Activated naive CD8-positive, alpha-beta T cell treated with anti-CD3 and anti-CD28 coated beads for 36 hours (primary cell): ENCODE measurements around the gene KSR1. TPM values are rescaled to one million over a fixed set of nuclear protein-coding genes. Genes with fewer than 3 reads are reported as not detected.

Source experiments
- DNase-seq: peaks from one replicate; pipeline ENCODE4 v3.0.0; 2021
- H3K27ac Mint-ChIP-seq: one replicate; pipeline ENCODE4 v1.8.0; 2022; ENCODE audit warnings: mild to moderate bottlenecking, moderate library complexity, mixed read lengths
- H3K27me3 Mint-ChIP-seq: one replicate; pipeline ENCODE4 v1.8.0; 2022; ENCODE audit warnings: mild to moderate bottlenecking, mixed read lengths
- H3K36me3 Mint-ChIP-seq: one replicate; pipeline ENCODE4 v1.8.0; 2021; ENCODE audit warnings: mild to moderate bottlenecking, mixed read lengths
- H3K4me1 Mint-ChIP-seq: one replicate; pipeline ENCODE4 v1.8.0; 2021; ENCODE audit warnings: mixed read lengths
- H3K4me3 Mint-ChIP-seq: one replicate; pipeline ENCODE4 v1.8.0; 2022; ENCODE audit warnings: mild to moderate bottlenecking, moderate library complexity, mixed read lengths
- H3K9me3 Mint-ChIP-seq: one replicate; pipeline ENCODE4 v1.8.0; 2022; ENCODE audit warnings: mixed read lengths
- total RNA-seq, 2 experiments: library from RNA; stranded (reverse); gene quantifications; one replicate each; pipeline ENCODE4 v1.2.3, GENCODE V29; 2021

The KSR1 gene
- total RNA-seq, 2 experiments from 2014 or later = 58.9 to 62.5 TPM

DNA sequence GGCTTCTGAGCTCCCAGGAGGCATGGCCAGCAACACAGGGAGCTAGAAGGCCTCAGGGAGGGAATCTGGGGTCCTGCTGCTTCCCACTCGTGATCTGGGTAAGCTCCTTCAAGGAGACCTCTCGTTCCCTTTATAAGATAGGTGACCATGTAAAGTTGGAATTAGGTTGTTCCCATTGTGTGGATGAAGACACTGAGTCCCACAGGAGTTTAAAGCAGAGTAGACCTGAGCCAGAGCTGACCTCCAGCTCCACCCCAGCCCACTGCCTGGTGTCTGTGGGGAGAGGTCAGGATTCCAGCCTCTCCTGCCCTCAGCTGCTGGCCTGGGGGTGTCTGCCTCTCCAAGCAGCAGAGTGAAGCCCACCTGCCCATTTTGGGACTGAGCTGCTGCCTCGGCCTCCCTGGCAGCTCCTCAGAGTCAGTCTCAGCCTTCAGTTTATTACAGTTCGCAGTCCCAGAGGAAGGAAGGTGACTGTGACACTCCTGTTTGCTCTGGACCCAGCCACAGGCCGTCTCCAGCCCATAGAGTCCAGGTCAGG lies 141.6 kb downstream of the KSR1 start:
- Mint-ChIP-seq H3K4me1 (peaks cover 8% of the 10 kb centered on the region), H3K27me3 (no peaks in the 10 kb centered on the region), H3K27ac (no peak overlapping the region), H3K4me3 (no peak overlapping the region), H3K36me3 (peaks cover 7% of the 10 kb centered on the region), H3K9me3 (no peaks in the 10 kb centered on the region)
- no peak for DNase-seq

- Mint-ChIP-seq H3K36me3 (peaks cover 7% of the 10 kb centered on the region), H3K9me3 (no peaks in the 10 kb centered on the region), H3K4me3 (no peak overlapping the region), H3K4me1 (peaks cover 12% of the 10 kb centered on the region), H3K27ac (no peak overlapping the region), H3K27me3 (no peaks in the 10 kb centered on the region)
- no peak for DNase-seq
These were observed 142.2 kb downstream of the KSR1 start for GRCh38 chr17:27598337-27599050.

GRCh38 chr17:27600471-27600870 lies 144.2 kb downstream of the KSR1 start:
- H3K9me3 Mint-ChIP-seq = no peaks in the 10 kb centered on the region
- H3K4me1 Mint-ChIP-seq = peaks cover 5% of the 10 kb centered on the region
- H3K4me3 Mint-ChIP-seq = no peak overlapping the region
- DNase-seq = no peak
- peaks cover 7% of the 10 kb centered on the region for H3K36me3 Mint-ChIP-seq
- H3K27me3 Mint-ChIP-seq = no peaks in the 10 kb centered on the region
- H3K27ac Mint-ChIP-seq = no peak overlapping the region

DNA sequence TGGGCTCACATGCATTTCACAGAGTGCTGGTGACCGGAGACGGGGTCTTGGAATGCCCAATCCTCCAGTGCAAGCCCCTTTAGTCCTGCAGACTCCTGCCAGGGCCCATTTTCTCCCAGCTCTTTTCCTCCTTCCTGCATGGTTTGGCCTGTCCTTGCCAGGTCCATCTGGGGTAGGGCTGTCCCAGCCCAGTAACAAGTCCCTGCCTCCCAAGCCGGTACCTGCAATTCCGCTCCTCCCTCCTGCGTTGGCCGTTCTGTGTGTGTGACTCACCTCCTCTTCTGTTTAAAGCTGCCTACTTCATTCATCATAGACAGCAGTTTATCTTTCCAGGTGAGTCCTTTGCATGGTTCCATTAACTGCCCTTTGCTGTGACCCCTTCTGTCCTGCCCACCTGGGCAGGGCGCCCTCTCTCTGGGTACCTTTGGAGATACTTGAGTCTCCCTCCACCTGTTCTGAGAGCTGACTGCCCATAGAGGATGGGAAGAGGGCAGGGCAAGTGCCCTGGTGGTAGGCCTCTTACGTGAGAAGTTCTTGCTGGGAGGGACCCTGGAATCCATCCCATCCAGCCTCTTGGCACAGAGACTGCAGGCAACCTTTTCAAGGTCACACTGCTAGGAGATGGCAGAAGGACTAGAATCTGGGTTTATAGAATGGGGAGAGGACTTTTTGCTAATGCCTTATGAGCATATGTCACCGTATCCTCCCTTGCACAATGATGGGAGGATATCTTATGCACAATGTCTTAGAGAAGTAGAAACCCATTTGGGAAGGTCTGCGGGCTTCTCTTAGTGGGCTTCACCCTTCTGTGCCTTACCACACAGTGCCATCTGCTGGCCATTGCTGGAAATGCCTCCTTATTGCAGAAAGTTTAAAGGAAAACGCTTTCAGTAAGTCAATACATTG lies 145.1 kb downstream of the KSR1 start:
- Mint-ChIP-seq H3K27me3 (no peaks in the 10 kb centered on the region), H3K4me3 (no peak overlapping the region), H3K36me3 (peaks cover 7% of the 10 kb centered on the region), H3K4me1 (peaks cover 5% of the 10 kb centered on the region), H3K9me3 (no peaks in the 10 kb centered on the region), H3K27ac (no peak overlapping the region)
- peak; percentile 71 for DNase-seq

GRCh38 chr17:27601975-27602302 lies 145.7 kb downstream of the KSR1 start:
- H3K4me1 Mint-ChIP-seq = peaks cover 5% of the 10 kb centered on the region
- H3K4me3 Mint-ChIP-seq = no peak overlapping the region

DNA sequence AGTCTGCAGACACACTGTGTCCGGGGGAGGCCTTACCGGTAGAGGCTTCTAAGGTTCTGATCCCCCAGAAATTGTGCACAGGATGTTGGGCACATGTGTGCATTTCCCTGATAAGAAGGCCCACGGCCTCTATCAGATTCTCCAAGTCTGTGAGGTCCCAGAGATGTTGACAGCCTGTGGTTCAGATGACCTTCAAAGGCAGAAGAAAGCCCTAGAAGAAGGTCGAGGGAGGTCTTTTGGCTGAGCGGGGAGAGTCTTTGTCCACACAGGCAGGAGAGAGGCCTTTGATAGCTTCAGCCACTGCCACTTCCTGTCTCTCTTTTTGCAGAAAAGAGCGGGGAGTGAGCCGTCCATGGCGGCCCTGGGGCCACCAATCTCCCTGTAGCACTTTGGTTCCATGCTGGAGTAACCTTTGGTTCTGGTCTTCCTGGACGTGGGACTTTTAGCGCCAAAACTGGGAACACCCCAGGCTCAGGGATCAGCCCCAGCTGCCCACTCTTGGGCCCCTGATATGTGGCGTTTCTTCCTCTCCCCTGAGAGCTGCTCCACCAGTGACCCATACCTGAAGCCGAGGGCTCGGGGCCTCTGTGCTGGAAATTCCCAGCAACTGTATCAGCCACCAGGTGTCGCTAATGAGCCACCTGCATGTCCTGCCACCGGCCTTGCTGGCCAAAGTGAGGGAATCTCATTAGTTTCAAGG lies 146.6 kb downstream of the KSR1 start:
- Mint-ChIP-seq H3K4me1 (peaks cover 5% of the 10 kb centered on the region), H3K27ac (no peak overlapping the region), H3K4me3 (no peak overlapping the region), H3K9me3 (no peaks in the 10 kb centered on the region), H3K36me3 (peaks cover 7% of the 10 kb centered on the region), H3K27me3 (no peaks in the 10 kb centered on the region)
- peak; percentile 64 for DNase-seq

More at GRCh38 chr17:27601975-27602302, 145.7 kb downstream of the KSR1 start:
- no peaks in the 10 kb centered on the region for H3K9me3 Mint-ChIP-seq
- DNase-seq = no peak
- H3K27ac Mint-ChIP-seq = no peak overlapping the region
- H3K27me3 Mint-ChIP-seq = no peaks in the 10 kb centered on the region
- peaks cover 7% of the 10 kb centered on the region for H3K36me3 Mint-ChIP-seq

- H3K4me3 Mint-ChIP-seq = no peak overlapping the region
- peaks cover 6% of the 10 kb centered on the region for H3K4me1 Mint-ChIP-seq
- H3K27me3 Mint-ChIP-seq = no peaks in the 10 kb centered on the region
- H3K36me3 Mint-ChIP-seq = peaks cover 9% of the 10 kb centered on the region
- DNase-seq = no peak
- H3K9me3 Mint-ChIP-seq = no peaks in the 10 kb centered on the region
- H3K27ac Mint-ChIP-seq = no peak overlapping the region
These were observed 147.1 kb downstream of the KSR1 start for GRCh38 chr17:27603421-27603770.

DNA sequence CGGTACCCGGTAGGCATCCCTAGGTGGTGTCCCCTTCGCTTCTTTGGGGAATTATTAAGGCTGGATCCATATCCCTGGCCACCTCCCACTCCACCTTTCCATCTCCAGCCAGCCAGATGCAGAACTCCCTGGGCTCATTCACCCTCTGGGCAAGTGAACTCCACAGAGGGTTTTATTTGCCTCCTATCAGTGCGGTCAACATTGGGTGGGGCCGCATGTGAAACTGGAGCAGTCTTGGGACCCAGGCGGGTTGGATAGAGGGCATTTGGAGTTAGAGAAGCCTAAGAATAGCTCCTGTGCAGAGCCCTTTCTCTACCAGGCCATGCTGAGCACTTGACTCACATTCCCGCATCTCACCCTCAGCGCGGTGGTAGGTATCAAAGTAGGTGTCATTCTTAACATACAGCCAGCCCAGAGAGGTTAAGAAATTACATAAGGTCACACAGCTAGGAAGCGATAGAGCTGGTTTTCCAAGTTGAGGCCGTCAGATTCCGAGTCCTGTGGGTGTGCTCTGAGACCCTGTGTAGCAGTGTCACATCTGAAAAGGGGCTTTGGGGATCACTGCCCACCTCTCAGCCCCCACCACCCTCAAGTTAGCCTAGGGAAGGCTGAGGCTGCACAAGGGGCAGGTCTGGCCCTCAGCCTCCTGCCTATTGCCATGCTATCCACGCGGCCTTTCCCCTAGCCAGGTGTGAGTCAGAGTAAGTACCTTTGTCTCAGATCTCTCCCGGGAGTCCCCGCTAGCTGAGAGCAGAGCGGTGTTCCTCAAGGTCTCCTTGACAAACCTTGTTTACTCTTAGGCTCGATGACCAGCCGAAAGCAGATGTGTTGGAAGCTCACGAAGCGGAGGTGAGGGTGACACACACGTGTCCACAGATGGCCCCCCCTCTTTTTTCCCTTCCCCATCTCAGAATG lies 147.9 kb downstream of the KSR1 start:
- H3K4me3 Mint-ChIP-seq = no peak overlapping the region
- H3K9me3 Mint-ChIP-seq = no peaks in the 10 kb centered on the region

GRCh38 chr17:27605409-27605808 lies 149.2 kb downstream of the KSR1 start:
- H3K9me3 Mint-ChIP-seq = no peaks in the 10 kb centered on the region
- peaks cover 5% of the 10 kb centered on the region for H3K4me1 Mint-ChIP-seq
- H3K4me3 Mint-ChIP-seq = no peak overlapping the region
- DNase-seq = no peak
- H3K27me3 Mint-ChIP-seq = no peaks in the 10 kb centered on the region
- H3K27ac Mint-ChIP-seq = no peak overlapping the region
- peaks cover 14% of the 10 kb centered on the region for H3K36me3 Mint-ChIP-seq

More for the DNA sequence above, 147.9 kb downstream of the KSR1 start:
- DNase-seq = no peak
- peaks cover 6% of the 10 kb centered on the region for H3K4me1 Mint-ChIP-seq
- H3K36me3 Mint-ChIP-seq = peaks cover 12% of the 10 kb centered on the region
- H3K27ac Mint-ChIP-seq = no peak overlapping the region
- no peaks in the 10 kb centered on the region for H3K27me3 Mint-ChIP-seq

DNA sequence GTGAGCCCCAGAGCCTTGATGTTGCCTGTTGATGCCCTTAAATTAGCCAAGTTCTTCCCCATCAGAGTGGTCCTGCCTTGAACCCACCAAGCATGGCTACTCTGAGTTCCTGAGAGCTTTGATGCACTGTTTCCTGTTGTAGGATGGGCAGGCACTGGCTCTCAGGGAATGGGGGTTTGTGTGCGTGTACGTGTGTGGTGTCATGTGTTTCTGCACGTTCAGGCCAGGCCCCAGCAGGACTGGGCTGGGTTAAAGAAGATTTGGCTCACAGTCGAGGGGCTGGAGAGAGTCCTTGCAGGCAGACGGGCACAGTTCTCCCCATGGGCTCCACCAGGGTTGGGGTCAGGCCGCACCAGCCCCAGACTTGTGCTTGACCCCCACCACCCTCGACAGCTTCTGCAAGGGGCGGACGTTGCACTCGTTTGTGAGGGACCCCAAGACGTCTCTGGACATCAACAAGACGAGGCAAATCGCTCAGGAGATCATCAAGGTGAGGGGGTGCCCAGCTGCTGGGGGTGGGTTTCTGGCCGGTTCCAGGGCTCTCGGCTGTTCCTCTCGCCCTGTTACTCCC lies 151.4 kb downstream of the KSR1 start:
- Mint-ChIP-seq H3K4me1 (peaks cover 14% of the 10 kb centered on the region), H3K9me3 (no peaks in the 10 kb centered on the region), H3K27ac (no peak overlapping the region), H3K27me3 (no peaks in the 10 kb centered on the region), H3K4me3 (no peak overlapping the region), H3K36me3 (peaks cover 14% of the 10 kb centered on the region)
- DNase-seq = no peak

DNA sequence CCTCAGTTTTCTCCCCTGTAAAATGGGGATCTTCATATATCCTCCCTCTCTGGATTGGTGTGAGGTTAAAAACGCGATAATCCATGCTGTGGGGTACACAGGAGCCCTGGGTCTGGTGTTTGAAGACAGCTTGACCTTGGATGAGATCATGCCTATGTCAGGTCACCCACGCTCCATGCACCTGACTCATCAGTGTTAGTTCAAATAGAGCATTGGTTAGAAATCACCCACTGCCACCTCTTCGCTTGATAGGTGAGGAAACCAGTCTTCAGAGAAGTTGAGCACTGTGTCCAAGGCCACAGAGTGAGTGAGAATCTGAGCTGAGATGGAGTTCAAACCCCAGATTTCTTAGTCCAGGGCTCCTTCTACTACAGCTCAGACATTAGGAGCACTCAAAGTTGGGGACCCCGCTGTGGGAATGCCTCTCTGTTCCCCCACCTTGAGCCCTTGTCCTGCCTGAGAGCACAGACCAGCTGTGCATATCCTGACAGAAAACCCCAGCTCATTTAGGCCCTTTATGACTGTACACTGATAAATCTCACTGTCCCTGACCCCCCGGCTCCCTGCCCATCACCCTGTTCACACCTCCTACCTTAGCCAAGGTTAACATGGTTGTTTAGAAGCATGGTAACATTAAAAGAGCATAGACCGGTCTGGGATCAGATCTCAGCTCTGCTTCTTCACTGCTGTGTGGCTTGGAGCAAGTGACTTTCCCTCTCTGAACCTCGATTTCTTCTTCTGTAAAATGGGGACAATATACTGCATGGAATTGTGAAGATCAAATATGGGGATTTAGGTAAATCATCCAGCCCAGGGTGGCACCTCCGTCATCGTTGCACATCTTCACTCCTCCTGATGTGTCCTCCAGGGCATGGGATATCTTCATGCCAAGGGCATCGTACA lies 152.3 kb downstream of the KSR1 start:
- Mint-ChIP-seq H3K36me3 (peaks cover 15% of the 10 kb centered on the region), H3K4me1 (peaks cover 10% of the 10 kb centered on the region), H3K4me3 (no peak overlapping the region)

GRCh38 chr17:27609611-27610303 lies 153.5 kb downstream of the KSR1 start:
- no peak for DNase-seq
- Mint-ChIP-seq H3K36me3 (peaks cover 23% of the 10 kb centered on the region), H3K9me3 (no peaks in the 10 kb centered on the region), H3K4me1 (peaks cover 10% of the 10 kb centered on the region), H3K27me3 (no peaks in the 10 kb centered on the region), H3K27ac (no peak overlapping the region), H3K4me3 (no peak overlapping the region)

More for the DNA sequence above, 152.3 kb downstream of the KSR1 start:
- no peaks in the 10 kb centered on the region for H3K9me3 Mint-ChIP-seq
- no peaks in the 10 kb centered on the region for H3K27me3 Mint-ChIP-seq
- no peak overlapping the region for H3K27ac Mint-ChIP-seq
- DNase-seq = no peak

- Mint-ChIP-seq H3K4me3 (no peak overlapping the region), H3K27me3 (no peaks in the 10 kb centered on the region), H3K4me1 (peaks cover 13% of the 10 kb centered on the region), H3K36me3 (peaks cover 29% of the 10 kb centered on the region), H3K9me3 (no peaks in the 10 kb centered on the region), H3K27ac (no peak overlapping the region)
- DNase-seq = no peak
These were observed 154.0 kb downstream of the KSR1 start for GRCh38 chr17:27610304-27610677.
